Tibial nerve (tissue), 4 donors: ENCODE results near the gene LRRC14B. TPM values are rescaled to one million over a fixed set of nuclear protein-coding genes. Genes with fewer than 3 reads are reported as not detected.

ENCODE experiments used
- DNase-seq, 2 donors: peaks; one replicate each; pipeline ENCODE4 v3.0.0-alpha.2; 2019; ENCODE audit warnings: low spot score in 2 of 2
- H3K27ac ChIP-seq, 4 donors: fragments of 200-600 bp; sonication (generic) in 3 of 4; one replicate each; pipeline ENCODE4 v1.5.1; 2017 to 2019; ENCODE audit warnings: mild to moderate bottlenecking in 1 of 4
- H3K27me3 ChIP-seq, 2 donors: fragments of 200-600 bp; sonication (generic) in 1 of 2; one replicate each; pipeline versions ENCODE4 v1.5.1 to v1.6.0; 2017 to 2019
- H3K36me3 ChIP-seq, 3 donors: fragments of 200-600 bp; sonication (generic); one replicate each; pipeline ENCODE4 v1.5.1; 2018 to 2019
- H3K4me1 ChIP-seq, 4 donors: fragments of 200-600 bp; sonication (generic) in 3 of 4; one replicate each; pipeline ENCODE4 v1.5.1; 2017 to 2019
- H3K4me3 ChIP-seq, 4 donors: fragments of 200-600 bp; sonication (generic) in 3 of 4; one replicate each; pipeline ENCODE4 v1.5.1; 2017 to 2019; ENCODE audit warnings: mild to moderate bottlenecking in 1 of 4, moderate library complexity in 1 of 4
- H3K9me3 ChIP-seq, 4 donors: fragments of 200-600 bp; sonication (generic) in 3 of 4; one replicate each; pipeline ENCODE4 v1.5.1; 2017 to 2019
- EP300 ChIP-seq, 2 donors: sonication (generic); formaldehyde crosslinking; IDR thresholded peaks; one replicate each; pipeline ENCODE4 v1.6.1; 2017; ENCODE audit warnings: antibody characterized with exemption in 2 of 2, mild to moderate bottlenecking in 1 of 2
- POLR2A ChIP-seq, 2 donors: fragments of 450-650 bp; IDR thresholded peaks; one replicate each; pipeline ENCODE4 v1.6.1; 2017; ENCODE audit warnings: antibody characterized with exemption in 2 of 2, mild to moderate bottlenecking in 2 of 2, moderate library complexity in 2 of 2
- WGBS, 2 donors: methylation state at CpG; one replicate each; pipeline ENCODE4 v1.1.5; 2018; 5-methylcytosine and 5-hydroxymethylcytosine counted together
- total RNA-seq, 4 donors: library from RNA; depleted of rRNA; stranded (reverse); fragments of >200 nt; gene quantifications; one replicate each; pipeline ENCODE4 v1.1.0, GENCODE V29; 2016
- TF ChIP-seq, protein P1 (sequence below), 5 experiments: fragments of 200-600 bp in 3 of 5; fragments of 450-650 bp in 2 of 5; sonication (generic) in 3 of 5; IDR thresholded peaks; one replicate each; pipeline ENCODE4 v1.5.1; 2016 to 2019; ENCODE audit warnings: antibody characterized with exemption in 5 of 5, mild to moderate bottlenecking in 3 of 5, moderate library complexity in 2 of 5

LRRC14B gene
- total RNA-seq, 4 donors from 2014 or later, result not detected

- no peak for TF ChIP-seq POLR2A (IDR thresholded peaks at IDR 0.05)
- no peak for TF ChIP-seq EP300 (IDR thresholded peaks at IDR 0.05)
- TF ChIP-seq, protein P1, sequence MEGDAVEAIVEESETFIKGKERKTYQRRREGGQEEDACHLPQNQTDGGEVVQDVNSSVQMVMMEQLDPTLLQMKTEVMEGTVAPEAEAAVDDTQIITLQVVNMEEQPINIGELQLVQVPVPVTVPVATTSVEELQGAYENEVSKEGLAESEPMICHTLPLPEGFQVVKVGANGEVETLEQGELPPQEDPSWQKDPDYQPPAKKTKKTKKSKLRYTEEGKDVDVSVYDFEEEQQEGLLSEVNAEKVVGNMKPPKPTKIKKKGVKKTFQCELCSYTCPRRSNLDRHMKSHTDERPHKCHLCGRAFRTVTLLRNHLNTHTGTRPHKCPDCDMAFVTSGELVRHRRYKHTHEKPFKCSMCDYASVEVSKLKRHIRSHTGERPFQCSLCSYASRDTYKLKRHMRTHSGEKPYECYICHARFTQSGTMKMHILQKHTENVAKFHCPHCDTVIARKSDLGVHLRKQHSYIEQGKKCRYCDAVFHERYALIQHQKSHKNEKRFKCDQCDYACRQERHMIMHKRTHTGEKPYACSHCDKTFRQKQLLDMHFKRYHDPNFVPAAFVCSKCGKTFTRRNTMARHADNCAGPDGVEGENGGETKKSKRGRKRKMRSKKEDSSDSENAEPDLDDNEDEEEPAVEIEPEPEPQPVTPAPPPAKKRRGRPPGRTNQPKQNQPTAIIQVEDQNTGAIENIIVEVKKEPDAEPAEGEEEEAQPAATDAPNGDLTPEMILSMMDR (IDR thresholded peaks at IDR 0.05), result no peak
- Histone ChIP-seq H3K27me3 (peaks cover 0 to 45% of the 10 kb centered on the region in 2 donors), H3K9me3 (no peaks in the 10 kb centered on the region), H3K4me3 (no peak overlapping the region), H3K36me3 (peaks cover 0 to 1% (median 0%) of the 10 kb centered on the region in 3 donors), H3K27ac (no peak overlapping the region), H3K4me1 (peaks cover 0 to 6% (median 0%) of the 10 kb centered on the region in 4 donors)
- WGBS, 2 donors, result 79 to 87% methylated on average over 17 of the region's 17 CpGs
- DNase-seq, result no peak
These were observed 1.9 kb downstream of the LRRC14B start for GRCh38 chr5:192970-193831.

DNA sequence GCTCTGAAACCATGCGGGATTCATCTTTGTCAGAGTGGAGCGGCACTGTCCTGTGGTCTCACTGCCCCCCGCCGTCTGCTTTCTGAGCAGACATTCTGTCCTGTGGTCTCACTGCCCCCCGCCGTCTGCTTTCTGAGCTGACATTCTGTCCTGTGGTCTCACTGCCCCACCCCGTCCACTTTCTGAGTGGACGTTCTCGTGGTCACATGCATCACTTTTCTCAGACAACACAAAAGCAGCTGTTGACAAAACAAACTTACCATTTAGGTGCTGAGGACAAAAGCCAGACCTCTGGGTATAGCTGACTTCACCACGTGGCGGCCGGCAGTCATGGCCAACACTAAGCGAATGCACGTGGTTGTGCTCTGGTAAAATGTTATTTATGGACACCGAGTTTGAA is 2.8 kb downstream of the LRRC14B start:
- H3K4me1 ChIP-seq, result no peaks in the 10 kb centered on the region
- H3K27me3 ChIP-seq, result peaks cover 0 to 40% of the 10 kb centered on the region in 2 donors
- H3K27ac ChIP-seq, result no peak overlapping the region
- H3K4me3 ChIP-seq, result no peak overlapping the region
- H3K36me3 ChIP-seq, result peaks cover 0 to 10% (median 0%) of the 10 kb centered on the region in 3 donors
- no peak for DNase-seq
- no peaks in the 10 kb centered on the region for H3K9me3 ChIP-seq
- TF ChIP-seq, protein P1 (IDR thresholded peaks at IDR 0.05), result no peak
- TF ChIP-seq POLR2A (IDR thresholded peaks at IDR 0.05), result no peak
- no peak for TF ChIP-seq EP300 (IDR thresholded peaks at IDR 0.05)
- 85% methylated on average over 15 of the region's 15 CpGs for WGBS, 2 donors

DNA sequence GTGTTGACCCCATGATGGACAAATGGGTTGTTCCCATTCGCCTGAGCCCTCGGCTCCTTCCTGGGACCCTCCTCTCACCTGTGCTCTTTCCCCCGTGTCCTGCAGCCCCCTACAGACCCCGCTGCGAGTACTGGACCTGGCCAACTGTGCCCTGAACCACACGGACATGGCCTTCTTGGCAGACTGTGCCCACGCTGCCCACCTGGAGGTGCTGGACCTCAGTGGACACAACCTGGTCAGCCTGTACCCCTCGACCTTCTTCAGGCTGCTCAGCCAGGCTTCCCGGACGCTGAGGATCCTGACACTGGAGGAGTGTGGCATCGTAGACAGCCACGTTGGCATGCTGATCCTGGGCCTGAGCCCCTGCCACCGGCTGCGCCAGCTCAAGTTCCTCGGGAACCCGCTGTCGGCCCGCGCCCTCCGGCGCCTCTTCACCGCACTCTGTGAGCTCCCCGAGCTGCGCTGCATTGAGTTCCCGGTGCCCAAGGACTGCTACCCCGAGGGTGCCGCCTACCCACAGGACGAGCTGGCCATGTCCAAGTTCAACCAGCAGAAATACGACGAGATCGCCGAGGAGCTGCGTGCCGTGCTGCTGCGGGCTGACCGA is 3.4 kb downstream of the LRRC14B start:
- Histone ChIP-seq H3K9me3 (no peaks in the 10 kb centered on the region), H3K4me1 (no peaks in the 10 kb centered on the region), H3K27me3 (peaks cover 0 to 34% of the 10 kb centered on the region in 2 donors), H3K36me3 (peaks cover 0 to 16% (median 0%) of the 10 kb centered on the region in 3 donors), H3K4me3 (no peak overlapping the region), H3K27ac (no peak overlapping the region)
- 91 to 93% methylated on average over 33 to 34 of the region's 36 CpGs for WGBS, 2 donors
- no peak for DNase-seq
- TF ChIP-seq POLR2A (IDR thresholded peaks at IDR 0.05) (no peak), EP300 (IDR thresholded peaks at IDR 0.05) (no peak)
- TF ChIP-seq, protein P1 (IDR thresholded peaks at IDR 0.05), result no peak

DNA sequence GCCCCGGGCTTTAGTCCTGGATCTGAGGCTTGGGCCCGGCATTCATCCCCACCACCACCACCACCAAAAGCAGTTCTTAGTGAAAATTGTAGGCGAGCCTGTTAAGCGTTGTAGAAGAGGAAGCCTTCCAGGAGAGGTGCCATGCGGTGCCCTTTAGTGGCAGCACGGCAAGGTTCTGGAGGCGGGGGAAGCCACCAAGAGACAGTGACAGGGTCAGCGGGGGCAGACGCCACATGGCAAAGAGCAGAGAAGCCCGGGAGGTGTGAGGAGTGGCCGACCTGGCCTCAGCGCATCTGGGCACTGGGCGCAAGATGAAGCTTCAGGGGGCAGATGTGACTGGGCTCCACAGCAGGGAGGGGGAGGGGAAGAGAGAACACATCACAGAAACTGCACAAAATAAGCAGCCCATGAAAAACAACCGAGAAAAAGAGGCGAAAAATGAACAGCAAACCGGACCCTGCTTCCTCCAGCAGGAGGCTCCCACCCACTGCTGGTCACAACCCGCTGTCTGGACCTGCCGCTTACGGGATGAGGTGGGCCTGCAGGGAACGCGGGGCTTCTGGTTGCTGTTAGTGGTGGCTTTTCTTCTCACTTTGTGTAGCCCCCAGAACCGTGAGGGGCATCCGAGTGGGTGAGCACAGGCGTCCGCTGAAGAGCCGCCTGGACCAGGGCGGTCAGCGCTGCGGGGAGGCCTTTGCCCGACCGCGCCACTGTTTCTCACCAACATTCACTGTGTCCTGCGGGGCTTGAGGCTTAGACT is 4.3 kb downstream of the LRRC14B start:
- no peaks in the 10 kb centered on the region for H3K9me3 ChIP-seq
- no peak overlapping the region for H3K4me3 ChIP-seq
- TF ChIP-seq, protein P1 (IDR thresholded peaks at IDR 0.05), result no peak
- TF ChIP-seq POLR2A (IDR thresholded peaks at IDR 0.05) (no peak), EP300 (IDR thresholded peaks at IDR 0.05) (no peak)
- H3K36me3 ChIP-seq, result peaks cover 0 to 19% (median 0%) of the 10 kb centered on the region in 3 donors
- DNase-seq, result no peak
- peaks cover 0 to 25% of the 10 kb centered on the region in 2 donors for H3K27me3 ChIP-seq
- no peaks in the 10 kb centered on the region for H3K4me1 ChIP-seq
- 76 to 78% methylated on average over 30 to 33 of the region's 33 CpGs for WGBS, 2 donors
- H3K27ac ChIP-seq, result no peak overlapping the region
